Left ventricle myocardium inferior (tissue), 1 donor: ENCODE results near the gene FCF1. TPM values are rescaled to one million over a fixed set of nuclear protein-coding genes. Genes with fewer than 3 reads are reported as not detected.

Experiments used
- DNase-seq: peaks from one replicate; pipeline ENCODE4 v3.0.0-alpha.2; 2020
- H3K27ac ChIP-seq: fragments of 200-600 bp; replicated peaks from 2 replicates; pipeline ENCODE4 v1.8.0; 2021
- H3K27me3 ChIP-seq: fragments of 200-600 bp; 2 replicates; pipeline ENCODE4 v1.8.0; 2021; ENCODE audit warnings: low read depth
- H3K36me3 ChIP-seq: fragments of 200-600 bp; 2 replicates; pipeline ENCODE4 v1.8.0; 2021
- H3K4me1 ChIP-seq: fragments of 200-600 bp; 2 replicates; pipeline ENCODE4 v1.8.0; 2021
- H3K4me3 ChIP-seq: fragments of 200-600 bp; 2 replicates; pipeline ENCODE4 v1.8.0; 2021; ENCODE audit warnings: mild to moderate bottlenecking, moderate library complexity
- H3K9me3 ChIP-seq: fragments of 200-600 bp; replicated peaks from 2 replicates; pipeline ENCODE4 v1.8.0; 2021
- CTCF ChIP-seq: fragments of 200-600 bp; IDR thresholded peaks from 2 replicates; pipeline ENCODE4 v1.8.0; 2021; ENCODE audit warnings: antibody characterized with exemption, mild to moderate bottlenecking, borderline replicate concordance
- intact Hi-C: fragments of 100-400 bp; cut with micrococcal nuclease; formaldehyde crosslinking; loops from one replicate; pipeline ENCODE4 v1.11.0; 2022
- total RNA-seq: library from RNA; stranded (reverse); fragmentation: NEBNext Ultra II Directional; extraction: Animal tissue kit (Norgen Biotek cat#: 25700); gene quantifications from one replicate; pipeline ENCODE4 v1.2.1, GENCODE V29; 2021
- donor health status: DM: no; HTN: yes; CAD: no; lungs with severe emphysema.

Gene FCF1
- total RNA-seq, 1 donor from 2014 or later = 42.7 TPM

GRCh38 chr14:74710480-74710879, 2.5 kb upstream of the FCF1 start:
- DNase-seq = no peak
- peaks cover 7% of the 10 kb centered on the region for H3K36me3 ChIP-seq
- H3K9me3 ChIP-seq = no peaks in the 10 kb centered on the region
- intact Hi-C loops = no loop called here
- no peak overlapping the region for H3K27ac ChIP-seq
- no peak for TF ChIP-seq CTCF
- H3K4me1 ChIP-seq = peaks cover 64% of the 10 kb centered on the region
- H3K4me3 ChIP-seq = peak overlapping the region; percentile 79
- no peaks in the 10 kb centered on the region for H3K27me3 ChIP-seq

- no peak for TF ChIP-seq CTCF
- Histone ChIP-seq H3K27me3 (no peaks in the 10 kb centered on the region), H3K4me3 (peak overlapping the region; percentile 79), H3K36me3 (peaks cover 19% of the 10 kb centered on the region), H3K27ac (no peak overlapping the region), H3K4me1 (peaks cover 57% of the 10 kb centered on the region), H3K9me3 (no peaks in the 10 kb centered on the region)
- DNase-seq = no peak
- intact Hi-C loops = no loop called here
Observed at GRCh38 chr14:74711651-74712050, 1.3 kb upstream of the FCF1 start.

GRCh38 chr14:74713395-74713735, 421 bp downstream of the FCF1 start:
- TF ChIP-seq CTCF = no peak
- DNase-seq = no peak
- Histone ChIP-seq H3K36me3 (peaks cover 35% of the 10 kb centered on the region), H3K9me3 (no peaks in the 10 kb centered on the region), H3K27me3 (no peaks in the 10 kb centered on the region), H3K4me3 (peak overlapping the region; percentile 79), H3K4me1 (peaks cover 57% of the 10 kb centered on the region), H3K27ac (peak overlapping the region; percentile 82)
- intact Hi-C loops = no loop called here

GRCh38 chr14:74720526-74720925, 7.6 kb downstream of the FCF1 start:
- no peak for TF ChIP-seq CTCF
- no peak overlapping the region for H3K27ac ChIP-seq
- H3K4me1 ChIP-seq = no peaks in the 10 kb centered on the region
- no peak overlapping the region for H3K4me3 ChIP-seq
- H3K9me3 ChIP-seq = no peaks in the 10 kb centered on the region
- no peak for DNase-seq
- intact Hi-C loops = no loop called here
- H3K36me3 ChIP-seq = peaks cover 89% of the 10 kb centered on the region
- H3K27me3 ChIP-seq = no peaks in the 10 kb centered on the region

- Histone ChIP-seq H3K27me3 (no peaks in the 10 kb centered on the region), H3K4me3 (no peak overlapping the region), H3K9me3 (peaks cover 5% of the 10 kb centered on the region), H3K4me1 (no peaks in the 10 kb centered on the region), H3K36me3 (peaks cover 73% of the 10 kb centered on the region), H3K27ac (no peak overlapping the region)
- intact Hi-C loops = no loop called here
- DNase-seq = no peak
- TF ChIP-seq CTCF = no peak
Observed at GRCh38 chr14:74723134-74723533, 10.2 kb downstream of the FCF1 start.

GRCh38 chr14:74732387-74732786, 19.4 kb downstream of the FCF1 start:
- no peak for DNase-seq
- Histone ChIP-seq H3K9me3 (peaks cover 5% of the 10 kb centered on the region), H3K36me3 (peaks cover 58% of the 10 kb centered on the region), H3K4me1 (no peaks in the 10 kb centered on the region), H3K27ac (no peak overlapping the region), H3K4me3 (no peak overlapping the region), H3K27me3 (no peaks in the 10 kb centered on the region)
- intact Hi-C loops = no loop called here
- TF ChIP-seq CTCF = no peak
